ENCODE data around the gene OGA.

- no peak for TF ChIP-seq CTCF (IDR thresholded peaks at IDR 0.05; ENCODE audit: low read depth, low read length, poor library complexity, severe bottlenecking)
- TF ChIP-seq EZH2phosphoT487 (IDR thresholded peaks at IDR 0.05; ENCODE audit: borderline replicate concordance, low read length), result no peak
Observed at GRCh38 chr10:101789686-101790085, 28.6 kb downstream of the OGA start.

Data from DOHH2 (cell line).